HepG2 (cell line): Measurements from ENCODE around the gene KLHL11. TPM values are rescaled to one million over a fixed set of nuclear protein-coding genes. Genes with fewer than 3 reads are reported as not detected.

Experiments used
- HIVEP1 ChIP-seq: sonication (generic); formaldehyde crosslinking; IDR thresholded peaks from 2 replicates; pipeline ENCODE4 v1.4.0; 2020; ENCODE audit warnings: mild to moderate bottlenecking, missing genetic modification reagents
- HNF4A ChIP-seq: sonication (generic); formaldehyde crosslinking; IDR thresholded peaks from 2 replicates; pipeline ENCODE4 v1.4.0; 2020; ENCODE audit warnings: missing genetic modification reagents
- KMT2B ChIP-seq: IDR thresholded peaks from 2 replicates; pipeline ENCODE4 v1.6.1; 2016; ENCODE audit warnings: missing genetic modification reagents, missing compliant biosample characterization
- RNF2 ChIP-seq: fragments of 450-650 bp; conservative IDR thresholded peaks from 2 replicates; pipeline ENCODE4 v1.6.1; 2016; ENCODE audit warnings: low read depth
- SRF ChIP-seq: IDR thresholded peaks from 2 replicates; pipeline ENCODE4 v1.6.1; 2011; ENCODE audit warnings: mild to moderate bottlenecking, low read depth, low read length, moderate library complexity
- ZNF138 ChIP-seq: sonication (generic); formaldehyde crosslinking; IDR thresholded peaks from 2 replicates; pipeline ENCODE4 v1.5.0; 2020; ENCODE audit warnings: mild to moderate bottlenecking, low read depth, missing genetic modification reagents
- ZNF263 ChIP-seq: sonication (generic); formaldehyde crosslinking; IDR thresholded peaks from 2 replicates; pipeline ENCODE4 v1.4.0; 2020; ENCODE audit warnings: missing genetic modification reagents
- ZNF335 ChIP-seq: sonication (generic); formaldehyde crosslinking; IDR thresholded peaks from 2 replicates; pipeline ENCODE4 v1.4.0; 2020; ENCODE audit warnings: missing genetic modification reagents
- ZNF431 ChIP-seq: sonication (generic); formaldehyde crosslinking; IDR thresholded peaks from 2 replicates; pipeline ENCODE4 v1.9.0; 2022; ENCODE audit warnings: missing genetic modification reagents, low read depth, mild to moderate bottlenecking, borderline replicate concordance
- ZNF547 ChIP-seq: sonication (generic); formaldehyde crosslinking; IDR thresholded peaks from 2 replicates; pipeline ENCODE4 v1.5.1; 2020; ENCODE audit warnings: mild to moderate bottlenecking, missing genetic modification reagents
- ZNF605 ChIP-seq: sonication (generic); formaldehyde crosslinking; IDR thresholded peaks from 2 replicates; pipeline ENCODE4 v1.8.0; 2022; ENCODE audit warnings: mild to moderate bottlenecking, missing genetic modification reagents
- polyA plus RNA-seq, 8 experiments: library from polyadenylated mRNA; depleted of rRNA in 3 of 8; stranded (reverse) in 7 of 8; unstranded in 1 of 8; fragments of >200 nt; fragmentation: Illumina TruSeq in 4 of 8; extraction: Trizol in 4 of 8; gene quantifications; 2 replicates each; pipeline versions ENCODE4 v1.2.1 to v1.2.3, GENCODE V29; 2011 to 2016; ENCODE audit warnings: low read depth in 4 of 8, missing spikeins in 1 of 8, mixed read lengths in 1 of 8; ENCODE audit not compliant: insufficient read depth in 1 of 8
- total RNA-seq, 5 experiments: library from RNA; depleted of rRNA; stranded (reverse); fragments of >200 nt; fragmentation: Illumina TruSeq; extraction: Trizol; gene quantifications; 2 replicates each; pipeline ENCODE4 v1.2.3, GENCODE V29; 2016; ENCODE audit warnings: low read depth in 1 of 5
- TF ChIP-seq, protein P1 (sequence below): sonication (generic); formaldehyde crosslinking; IDR thresholded peaks from 2 replicates; pipeline ENCODE4 v1.4.0; 2020; ENCODE audit warnings: mild to moderate bottlenecking, missing genetic modification reagents
- TF ChIP-seq, protein P2 (sequence below): sonication (generic); formaldehyde crosslinking; IDR thresholded peaks from 2 replicates; pipeline ENCODE4 v1.8.1; 2023; ENCODE audit warnings: mild to moderate bottlenecking, missing genetic modification reagents
- TF ChIP-seq, protein P3 (sequence below): sonication (generic); formaldehyde crosslinking; IDR thresholded peaks from 2 replicates; pipeline ENCODE4 v1.4.0; 2020; ENCODE audit warnings: missing genetic modification reagents, mild to moderate bottlenecking, borderline replicate concordance
- TF ChIP-seq, protein P4 (sequence below), 2 experiments: fragments of 450-650 bp in 1 of 2; sonication (generic) in 1 of 2; formaldehyde crosslinking; IDR thresholded peaks; 2 replicates each; pipeline versions ENCODE4 v1.5.0 to v1.8.0; 2020 to 2022; ENCODE audit warnings: mild to moderate bottlenecking in 1 of 2, missing genetic modification reagents in 1 of 2
- TF ChIP-seq, protein P5 (sequence below): IDR thresholded peaks from 2 replicates; pipeline ENCODE4 v1.6.1; 2016; ENCODE audit warnings: mild to moderate bottlenecking

The KLHL11 gene
- total and polyA plus RNA-seq, 2 of the 13 experiments (the other 11 are each of a cell fraction or from before 2014, with no cell fraction given) = 7.7 to 27.5 TPM

DNA sequence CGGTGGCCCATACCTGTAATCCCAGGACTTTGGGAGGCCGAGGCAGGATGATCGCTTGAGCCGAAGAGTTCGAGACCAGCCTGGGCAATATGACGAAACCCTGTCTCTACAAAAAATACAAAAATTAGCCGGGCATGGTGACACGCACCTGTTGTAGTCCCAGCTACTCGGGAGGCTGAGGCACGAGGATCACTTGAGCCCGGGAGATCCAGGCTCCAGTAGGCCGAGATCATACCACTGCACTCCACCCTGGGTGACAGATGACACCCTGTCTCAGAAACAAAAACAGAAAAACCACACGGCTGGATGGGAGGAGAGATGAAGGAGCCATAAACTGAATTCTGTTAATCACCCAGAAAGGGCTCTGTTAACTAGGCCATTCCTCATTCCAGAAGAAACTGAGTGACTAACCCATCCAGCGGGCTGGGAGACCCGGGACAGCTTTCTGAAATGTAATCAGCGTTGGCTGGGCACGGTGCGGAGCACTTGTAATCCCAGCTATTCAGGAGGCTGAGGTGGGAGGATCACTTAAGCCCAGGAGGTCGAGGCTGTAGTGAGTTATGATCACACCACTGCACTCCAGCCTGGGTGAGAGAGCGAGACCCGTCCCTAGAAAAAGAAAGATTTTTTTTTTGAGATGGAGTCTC lies 28.6 kb downstream of the KLHL11 start (continued):
- TF ChIP-seq, protein P1, sequence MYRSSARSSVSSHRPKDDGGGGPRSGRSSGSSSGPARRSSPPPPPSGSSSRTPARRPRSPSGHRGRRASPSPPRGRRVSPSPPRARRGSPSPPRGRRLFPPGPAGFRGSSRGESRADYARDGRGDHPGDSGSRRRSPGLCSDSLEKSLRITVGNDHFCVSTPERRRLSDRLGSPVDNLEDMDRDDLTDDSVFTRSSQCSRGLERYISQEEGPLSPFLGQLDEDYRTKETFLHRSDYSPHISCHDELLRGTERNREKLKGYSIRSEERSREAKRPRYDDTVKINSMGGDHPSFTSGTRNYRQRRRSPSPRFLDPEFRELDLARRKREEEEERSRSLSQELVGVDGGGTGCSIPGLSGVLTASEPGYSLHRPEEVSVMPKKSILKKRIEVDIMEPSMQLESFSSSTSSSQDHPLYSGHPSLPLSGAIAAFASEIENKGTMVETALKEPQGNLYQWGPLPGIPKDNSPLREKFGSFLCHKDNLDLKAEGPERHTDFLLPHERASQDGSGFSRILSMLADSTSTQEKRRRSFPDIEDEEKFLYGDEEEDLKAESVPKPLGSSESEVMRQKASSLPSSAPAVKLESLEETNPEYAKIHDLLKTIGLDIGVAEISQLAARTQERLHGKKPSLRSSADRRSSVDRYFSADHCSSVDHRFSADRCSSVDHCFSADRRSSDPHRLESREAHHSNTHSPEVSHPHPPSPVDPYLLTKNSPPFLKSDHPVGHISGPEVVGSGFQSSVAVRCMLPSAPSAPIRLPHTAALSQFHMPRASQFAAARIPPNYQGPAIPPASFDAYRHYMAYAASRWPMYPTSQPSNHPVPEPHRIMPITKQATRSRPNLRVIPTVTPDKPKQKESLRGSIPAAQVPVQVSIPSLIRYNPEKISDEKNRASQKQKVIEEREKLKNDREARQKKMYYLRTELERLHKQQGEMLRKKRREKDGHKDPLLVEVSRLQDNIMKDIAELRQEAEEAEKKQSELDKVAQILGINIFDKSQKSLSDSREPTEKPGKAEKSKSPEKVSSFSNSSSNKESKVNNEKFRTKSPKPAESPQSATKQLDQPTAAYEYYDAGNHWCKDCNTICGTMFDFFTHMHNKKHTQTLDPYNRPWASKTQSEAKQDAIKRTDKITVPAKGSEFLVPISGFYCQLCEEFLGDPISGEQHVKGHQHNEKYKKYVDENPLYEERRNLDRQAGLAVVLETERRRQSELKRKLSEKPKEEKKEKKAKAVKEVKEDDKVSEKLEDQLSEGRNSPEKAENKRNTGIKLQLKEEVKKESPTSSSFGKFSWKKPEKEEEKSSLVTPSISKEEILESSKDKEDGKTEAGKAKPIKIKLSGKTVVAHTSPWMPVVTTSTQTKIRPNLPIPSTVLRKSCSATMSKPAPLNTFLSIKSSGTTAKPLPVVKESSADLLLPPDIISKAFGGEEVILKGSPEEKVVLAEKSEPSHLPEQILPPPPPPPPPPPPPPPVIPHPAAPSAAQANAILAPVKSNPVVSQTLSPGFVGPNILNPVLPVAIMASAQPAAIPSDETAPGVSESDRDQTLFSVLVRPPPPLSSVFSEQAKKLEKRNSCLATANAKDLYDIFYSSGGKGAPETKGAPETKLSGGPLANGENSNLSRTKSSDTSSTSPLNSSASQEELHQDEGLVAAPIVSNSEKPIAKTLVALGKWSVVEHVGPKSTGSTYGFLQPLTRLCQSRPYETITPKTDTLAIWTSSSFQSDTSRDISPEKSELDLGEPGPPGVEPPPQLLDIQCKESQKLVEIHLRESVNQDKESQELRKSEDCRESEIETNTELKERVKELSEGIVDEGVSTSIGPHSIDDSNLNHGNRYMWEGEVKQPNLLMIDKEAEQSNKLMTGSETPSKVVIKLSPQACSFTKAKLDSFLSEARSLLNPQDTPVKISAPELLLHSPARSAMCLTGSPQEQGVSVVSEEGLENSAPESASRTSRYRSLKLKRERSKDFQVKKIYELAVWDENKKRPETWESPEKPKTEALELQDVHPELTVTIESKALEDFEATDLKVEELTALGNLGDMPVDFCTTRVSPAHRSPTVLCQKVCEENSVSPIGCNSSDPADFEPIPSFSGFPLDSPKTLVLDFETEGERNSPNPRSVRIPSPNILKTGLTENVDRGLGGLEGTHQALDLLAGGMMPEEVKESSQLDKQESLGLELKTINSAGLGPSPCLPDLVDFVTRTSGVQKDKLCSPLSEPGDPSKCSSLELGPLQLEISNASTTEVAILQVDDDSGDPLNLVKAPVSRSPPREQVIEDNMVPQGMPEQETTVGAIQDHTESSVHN (CRISPR knock-in tag) = peak; percentile 70; the same call in 1 of the 2 replicates
- TF ChIP-seq, protein P2, sequence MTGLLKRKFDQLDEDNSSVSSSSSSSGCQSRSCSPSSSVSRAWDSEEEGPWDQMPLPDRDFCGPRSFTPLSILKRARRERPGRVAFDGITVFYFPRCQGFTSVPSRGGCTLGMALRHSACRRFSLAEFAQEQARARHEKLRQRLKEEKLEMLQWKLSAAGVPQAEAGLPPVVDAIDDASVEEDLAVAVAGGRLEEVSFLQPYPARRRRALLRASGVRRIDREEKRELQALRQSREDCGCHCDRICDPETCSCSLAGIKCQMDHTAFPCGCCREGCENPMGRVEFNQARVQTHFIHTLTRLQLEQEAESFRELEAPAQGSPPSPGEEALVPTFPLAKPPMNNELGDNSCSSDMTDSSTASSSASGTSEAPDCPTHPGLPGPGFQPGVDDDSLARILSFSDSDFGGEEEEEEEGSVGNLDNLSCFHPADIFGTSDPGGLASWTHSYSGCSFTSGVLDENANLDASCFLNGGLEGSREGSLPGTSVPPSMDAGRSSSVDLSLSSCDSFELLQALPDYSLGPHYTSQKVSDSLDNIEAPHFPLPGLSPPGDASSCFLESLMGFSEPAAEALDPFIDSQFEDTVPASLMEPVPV (CRISPR knock-in tag) = no peak
- TF ChIP-seq ZNF335 (CRISPR knock-in tag) (no peak), HNF4A (CRISPR knock-in tag) (0 out of 2 replicates have a peak, but pooled peaks have one; percentile 5), ZNF547 (CRISPR knock-in tag) (no peak), RNF2 (no peak), ZNF431 (CRISPR knock-in tag) (no peak), ZNF138 (CRISPR knock-in tag) (no peak), KMT2B (peak; percentile 34; the same call in 1 of the 2 replicates), ZNF263 (CRISPR knock-in tag) (0 out of 2 replicates have a peak, but pooled peaks have one; percentile 23), SRF (no peak), ZNF605 (CRISPR knock-in tag) (peak; percentile 65; the same call in 1 of the 2 replicates), HIVEP1 (CRISPR knock-in tag) (0 out of 2 replicates have a peak, but pooled peaks have one; percentile 22)
- TF ChIP-seq, protein P3, sequence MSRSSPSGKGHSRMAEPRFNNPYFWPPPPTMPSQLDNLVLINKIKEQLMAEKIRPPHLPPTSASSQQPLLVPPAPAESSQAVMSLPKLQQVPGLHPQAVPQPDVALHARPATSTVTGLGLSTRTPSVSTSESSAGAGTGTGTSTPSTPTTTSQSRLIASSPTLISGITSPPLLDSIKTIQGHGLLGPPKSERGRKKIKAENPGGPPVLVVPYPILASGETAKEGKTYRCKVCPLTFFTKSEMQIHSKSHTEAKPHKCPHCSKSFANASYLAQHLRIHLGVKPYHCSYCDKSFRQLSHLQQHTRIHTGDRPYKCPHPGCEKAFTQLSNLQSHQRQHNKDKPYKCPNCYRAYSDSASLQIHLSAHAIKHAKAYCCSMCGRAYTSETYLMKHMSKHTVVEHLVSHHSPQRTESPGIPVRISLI (CRISPR knock-in tag) = no peak
- TF ChIP-seq, protein P4, sequence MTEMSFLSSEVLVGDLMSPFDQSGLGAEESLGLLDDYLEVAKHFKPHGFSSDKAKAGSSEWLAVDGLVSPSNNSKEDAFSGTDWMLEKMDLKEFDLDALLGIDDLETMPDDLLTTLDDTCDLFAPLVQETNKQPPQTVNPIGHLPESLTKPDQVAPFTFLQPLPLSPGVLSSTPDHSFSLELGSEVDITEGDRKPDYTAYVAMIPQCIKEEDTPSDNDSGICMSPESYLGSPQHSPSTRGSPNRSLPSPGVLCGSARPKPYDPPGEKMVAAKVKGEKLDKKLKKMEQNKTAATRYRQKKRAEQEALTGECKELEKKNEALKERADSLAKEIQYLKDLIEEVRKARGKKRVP (CRISPR knock-in tag; IDR thresholded peaks at IDR 0.05) = no peak
- TF ChIP-seq, protein P5, sequence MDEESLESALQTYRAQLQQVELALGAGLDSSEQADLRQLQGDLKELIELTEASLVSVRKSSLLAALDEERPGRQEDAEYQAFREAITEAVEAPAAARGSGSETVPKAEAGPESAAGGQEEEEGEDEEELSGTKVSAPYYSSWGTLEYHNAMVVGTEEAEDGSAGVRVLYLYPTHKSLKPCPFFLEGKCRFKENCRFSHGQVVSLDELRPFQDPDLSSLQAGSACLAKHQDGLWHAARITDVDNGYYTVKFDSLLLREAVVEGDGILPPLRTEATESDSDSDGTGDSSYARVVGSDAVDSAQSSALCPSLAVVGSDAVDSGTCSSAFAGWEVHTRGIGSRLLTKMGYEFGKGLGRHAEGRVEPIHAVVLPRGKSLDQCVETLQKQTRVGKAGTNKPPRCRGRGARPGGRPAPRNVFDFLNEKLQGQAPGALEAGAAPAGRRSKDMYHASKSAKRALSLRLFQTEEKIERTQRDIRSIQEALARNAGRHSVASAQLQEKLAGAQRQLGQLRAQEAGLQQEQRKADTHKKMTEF (CRISPR knock-in tag) = 0 out of 2 replicates have a peak, but pooled peaks have one; percentile 9
